Measurements from ENCODE around the gene ELOVL7.
"Not testable (repeated sequence)": the region's sequence is repeated elsewhere in the genome, so short reads cannot be mapped to it uniquely, and the experiment has no call there.

ELOVL7 gene

GRCh38 chr5:60830581-60831127 lies 13.4 kb downstream of the ELOVL7 start:
- no peak for DNase-seq (ENCODE audit: low read depth)

DNA sequence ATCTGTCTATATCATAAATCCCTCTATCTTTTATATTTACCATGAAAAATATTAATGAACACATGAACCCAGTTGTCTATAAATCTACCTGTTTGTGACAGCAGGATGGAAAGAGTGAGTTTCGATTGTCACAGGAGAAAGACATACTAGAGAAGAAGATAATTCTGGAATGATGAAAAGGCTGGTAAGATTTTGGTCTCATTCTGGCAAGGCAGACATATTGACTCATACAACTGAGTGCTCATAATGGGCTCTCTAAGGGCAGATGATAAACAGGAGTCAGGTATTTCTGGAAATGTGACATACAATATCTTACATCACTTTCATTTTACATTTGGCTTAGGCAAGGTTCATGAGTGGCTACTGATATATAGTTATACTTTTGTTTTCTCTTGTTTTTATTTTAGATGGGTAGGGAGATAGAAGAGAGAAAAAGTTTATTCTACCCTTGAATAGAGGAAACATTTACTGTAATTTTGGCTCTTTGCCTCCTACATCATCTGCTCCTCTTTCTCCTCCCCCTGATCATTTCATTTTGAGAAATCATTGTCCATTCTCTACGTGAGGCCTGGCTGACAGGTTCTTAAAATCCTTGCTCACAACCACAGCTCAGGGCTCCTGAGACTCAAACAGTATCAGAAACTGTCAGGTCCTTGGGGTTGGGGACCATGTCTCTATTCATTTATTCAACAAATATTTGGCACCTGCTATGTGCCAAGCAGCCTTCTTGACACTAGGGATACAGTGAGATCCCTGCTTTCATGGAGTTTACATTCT lies 14.4 kb downstream of the ELOVL7 start:
- DNase-seq (ENCODE audit: low read depth) = no peak

DNA sequence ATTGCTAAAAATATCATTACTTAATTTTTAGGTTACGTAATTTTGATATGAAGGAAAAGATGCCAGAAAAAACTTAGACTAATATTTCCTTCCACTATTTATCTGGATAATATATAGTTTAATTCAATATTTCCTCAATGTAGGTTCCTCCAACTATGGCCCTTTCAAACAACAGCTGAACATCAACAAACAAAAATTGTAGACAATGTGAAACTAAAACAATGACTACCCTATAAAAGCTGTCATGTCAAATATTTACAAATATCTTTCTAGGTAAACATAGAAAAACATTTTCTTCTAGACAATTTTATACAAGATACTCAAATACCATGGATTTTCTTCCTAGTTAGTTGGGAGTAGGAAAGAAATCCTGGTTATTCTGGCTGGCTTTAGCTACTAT lies 16.9 kb downstream of the ELOVL7 start:
- DNase-seq (ENCODE audit: low read depth) = no peak

- DNase-seq (ENCODE audit: low read depth) = no peak
These were observed 17.4 kb downstream of the ELOVL7 start for GRCh38 chr5:60826653-60827052.

GRCh38 chr5:60823574-60823973 lies 20.5 kb downstream of the ELOVL7 start:
- no peak for DNase-seq (ENCODE audit: low read depth)

- no peak for DNase-seq (ENCODE audit: low read depth)
These were observed 21.8 kb downstream of the ELOVL7 start for GRCh38 chr5:60822285-60822556.

DNA sequence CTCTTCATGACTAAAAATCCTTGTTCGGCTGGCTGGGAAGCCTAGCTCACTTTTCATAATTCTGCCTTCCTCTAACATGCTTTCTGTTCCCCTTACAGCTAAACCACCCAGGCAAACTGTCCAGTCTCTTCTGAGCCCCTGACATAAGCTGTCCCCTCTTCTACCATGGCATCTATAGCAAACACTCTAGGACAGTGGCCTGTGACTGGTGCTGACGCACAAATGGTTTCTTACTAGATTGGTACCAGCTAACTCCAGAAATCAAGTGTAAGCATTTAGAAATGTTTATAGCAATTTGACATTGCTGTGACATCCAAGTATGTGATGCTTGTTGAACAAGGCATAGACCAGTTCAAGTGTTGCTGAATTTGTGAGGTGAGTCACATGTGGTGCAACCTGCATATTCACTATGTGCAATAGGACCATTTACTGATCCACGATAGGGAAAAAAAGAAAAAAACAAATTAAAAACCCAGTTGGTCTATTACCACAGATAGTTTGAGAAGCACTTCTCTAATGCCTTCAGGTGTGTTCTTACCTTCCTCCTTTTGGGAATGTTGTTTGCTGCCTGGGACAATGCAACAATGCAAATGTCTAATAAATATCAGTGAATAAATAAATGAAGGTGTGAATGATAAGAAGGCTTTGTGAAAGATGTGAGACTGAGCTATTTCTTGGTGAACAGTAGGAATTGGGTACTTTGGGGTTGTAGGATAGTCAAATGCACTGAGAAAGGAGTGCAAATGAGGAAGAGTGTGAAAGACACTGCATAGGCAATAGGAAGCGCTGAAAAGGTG lies 22.4 kb downstream of the ELOVL7 start:
- DNase-seq (ENCODE audit: low read depth) = no peak

DNA sequence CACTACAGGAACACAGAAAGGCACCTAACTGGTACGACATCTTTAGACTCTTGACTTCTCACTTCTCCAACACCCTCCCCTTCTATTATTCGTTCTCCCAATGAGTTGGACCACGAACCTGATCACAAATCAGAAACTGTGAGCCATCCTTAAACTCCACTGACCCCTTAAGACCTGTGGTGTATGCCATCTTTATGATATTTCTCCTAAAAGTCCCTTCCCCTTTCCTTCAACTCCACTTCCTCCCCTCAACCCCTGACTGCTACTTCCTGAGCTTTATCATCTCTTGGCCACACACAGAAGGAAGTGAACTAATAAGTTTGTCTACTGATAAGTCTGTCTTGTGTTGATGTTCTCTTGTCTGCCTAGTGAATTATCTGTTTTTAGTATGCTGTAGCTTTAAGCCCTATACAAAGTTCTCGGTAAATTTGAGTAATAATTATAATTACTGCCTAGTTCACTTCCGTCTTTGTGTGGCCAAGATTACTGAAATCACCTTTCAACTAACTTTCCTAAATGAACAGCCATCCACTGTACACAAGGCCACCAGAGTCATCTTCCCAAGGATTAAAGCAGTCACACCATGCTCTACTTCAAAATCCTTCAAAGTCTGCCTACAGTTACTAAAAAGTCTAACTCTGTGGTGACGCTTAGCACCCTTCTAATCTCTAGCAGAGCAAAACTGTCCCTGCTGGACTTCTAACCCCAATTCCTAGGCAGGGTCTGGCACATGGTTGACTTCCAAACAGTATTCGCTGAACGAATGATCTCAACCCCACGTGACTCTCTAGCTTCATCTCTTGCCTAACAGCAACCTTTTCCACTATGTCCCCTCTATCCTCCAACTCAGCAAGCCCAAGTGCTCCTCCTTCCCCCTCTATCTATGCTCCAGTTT lies 23.2 kb downstream of the ELOVL7 start:
- no peak for DNase-seq (ENCODE audit: low read depth)

DNA sequence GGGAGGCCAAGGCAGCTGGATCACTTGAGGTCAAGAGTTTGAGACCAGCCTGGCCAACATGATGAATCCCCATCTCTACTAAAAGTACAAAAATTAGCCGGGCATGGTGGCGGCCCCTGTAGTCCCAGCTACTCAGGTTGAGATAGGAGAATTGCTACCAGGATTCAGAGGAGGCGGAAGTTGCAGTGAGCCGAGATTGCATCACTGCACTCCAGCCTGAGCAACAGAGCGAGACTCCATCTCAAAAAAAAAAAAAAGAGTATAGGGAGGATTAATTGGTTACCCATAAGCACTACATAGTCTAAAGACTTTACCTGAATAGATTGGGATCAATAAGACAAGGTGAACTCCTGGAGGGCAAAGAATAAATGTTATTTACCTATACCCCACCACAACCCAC lies 27.9 kb downstream of the ELOVL7 start:
- DNase-seq (ENCODE audit: low read depth) = not testable (repeated sequence)

DNA sequence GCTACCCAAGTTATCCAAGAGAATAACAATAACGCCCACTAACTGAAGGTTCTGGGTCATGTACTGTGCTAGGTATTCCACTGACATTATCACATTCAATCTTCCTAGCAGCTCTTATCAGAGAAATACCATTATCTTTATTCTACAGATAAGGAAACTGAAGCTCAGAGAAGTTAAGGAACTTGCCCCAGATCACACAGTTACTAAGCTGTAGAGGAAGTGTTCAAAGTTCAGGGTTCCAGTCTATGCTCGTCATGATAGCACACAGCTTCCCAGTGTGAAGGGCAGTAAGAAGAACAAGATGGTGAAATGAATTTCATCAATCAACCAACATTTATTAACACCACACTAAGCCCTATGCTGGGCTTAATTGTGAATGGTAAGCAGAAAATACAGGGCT lies 29.6 kb downstream of the ELOVL7 start:
- no peak for DNase-seq (ENCODE audit: low read depth)

DNA sequence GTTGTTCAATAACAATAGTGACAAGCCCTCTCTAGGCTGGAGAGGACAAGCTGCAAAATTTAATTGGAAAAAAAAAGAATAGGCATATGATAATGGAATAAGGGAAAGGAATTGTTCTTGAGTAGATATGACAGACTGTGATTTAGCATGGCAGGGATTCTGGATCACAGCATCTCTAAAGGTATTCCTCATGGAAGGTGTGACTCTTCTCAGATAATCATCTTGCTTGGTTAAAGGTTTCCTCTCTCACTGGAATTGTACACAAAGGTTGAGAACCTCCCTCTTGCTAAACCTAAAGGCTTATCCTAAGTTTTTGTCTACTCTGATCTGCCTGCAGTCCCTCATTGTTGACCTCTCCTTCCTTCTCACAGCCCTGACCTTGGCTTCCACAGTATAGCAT lies 31.6 kb downstream of the ELOVL7 start:
- DNase-seq (ENCODE audit: low read depth) = no peak

DNA sequence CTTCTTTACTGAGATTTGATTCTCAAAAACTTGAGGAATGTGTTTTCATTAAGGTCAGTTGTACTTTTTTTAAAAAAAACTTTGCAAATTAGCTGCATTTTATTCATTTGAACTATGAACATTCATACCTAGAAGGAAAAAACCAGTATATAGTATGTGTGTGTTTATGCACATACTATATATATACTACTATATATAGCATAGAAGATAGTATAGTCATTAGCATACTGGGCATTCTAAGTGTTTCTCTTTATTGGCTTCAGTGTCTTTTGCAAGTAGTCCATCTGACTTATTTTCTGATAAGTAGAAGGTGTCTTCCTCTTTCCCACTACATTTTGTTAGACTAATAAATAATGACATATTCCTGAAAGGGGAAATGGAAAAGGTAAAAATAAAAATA lies 33.0 kb downstream of the ELOVL7 start:
- no peak for DNase-seq (ENCODE audit: low read depth)

- no peak for DNase-seq (ENCODE audit: low read depth)
These were observed 33.5 kb downstream of the ELOVL7 start for GRCh38 chr5:60810438-60811085.

GRCh38 chr5:60809891-60810425 lies 34.1 kb downstream of the ELOVL7 start:
- no peak for DNase-seq (ENCODE audit: low read depth)

DNA sequence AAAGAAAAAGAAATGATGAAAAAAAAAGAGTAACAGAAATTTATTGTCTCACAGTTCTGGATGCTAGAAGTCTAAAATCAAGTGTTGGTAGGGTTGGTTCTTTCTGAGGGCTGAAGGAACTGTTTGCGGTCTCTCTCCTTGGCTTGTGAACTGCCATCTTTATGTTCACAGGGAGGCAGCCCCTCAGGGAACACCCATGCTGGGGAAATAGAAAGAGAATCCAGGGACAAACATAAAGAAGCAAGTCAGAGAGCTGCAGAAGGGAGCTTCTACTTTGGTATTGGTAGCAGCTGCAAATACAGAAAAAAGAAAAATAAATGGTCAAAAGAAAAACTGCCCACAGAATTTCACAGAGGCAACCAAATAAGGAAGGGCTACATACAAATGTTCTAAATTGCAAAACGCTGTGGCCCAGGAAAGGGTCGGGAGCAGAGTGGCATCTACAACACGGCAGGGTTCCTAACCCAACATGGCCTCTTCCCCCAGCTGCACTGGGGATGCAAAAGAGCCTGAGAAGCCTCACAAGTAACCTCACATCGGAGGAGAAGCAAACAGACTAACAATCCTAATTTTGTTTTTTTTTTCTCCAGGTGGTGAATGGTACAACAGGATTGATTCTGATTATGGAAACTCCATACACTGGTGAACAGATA lies 37.4 kb downstream of the ELOVL7 start:
- no peak for DNase-seq (ENCODE audit: low read depth)

GRCh38 chr5:60805463-60805862 lies 38.6 kb downstream of the ELOVL7 start:
- DNase-seq (ENCODE audit: low read depth) = no peak

DNA sequence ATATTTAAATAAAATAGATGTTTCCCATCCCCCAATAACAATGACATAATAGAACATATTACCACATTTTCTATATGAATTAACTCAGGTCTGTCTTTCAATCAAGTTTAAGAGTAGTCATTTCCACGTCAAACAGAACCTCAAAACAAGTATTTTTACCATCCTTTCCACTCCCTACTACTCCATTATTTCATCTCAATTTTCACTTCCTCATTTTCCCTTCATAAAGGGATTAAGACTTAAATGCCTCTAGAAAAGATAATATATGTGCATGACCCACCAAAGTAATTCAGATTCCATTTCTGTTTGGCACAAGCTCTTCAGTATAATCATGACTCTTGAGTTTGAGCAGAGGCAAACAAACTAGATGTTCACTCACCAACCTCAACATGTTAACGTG lies 40.4 kb downstream of the ELOVL7 start:
- DNase-seq (ENCODE audit: low read depth) = no peak

- no peak for DNase-seq (ENCODE audit: low read depth)
These were observed 41.1 kb downstream of the ELOVL7 start for GRCh38 chr5:60802986-60803385.

- DNase-seq (ENCODE audit: low read depth) = no peak
These were observed 41.8 kb downstream of the ELOVL7 start for GRCh38 chr5:60802226-60802625.

DNA sequence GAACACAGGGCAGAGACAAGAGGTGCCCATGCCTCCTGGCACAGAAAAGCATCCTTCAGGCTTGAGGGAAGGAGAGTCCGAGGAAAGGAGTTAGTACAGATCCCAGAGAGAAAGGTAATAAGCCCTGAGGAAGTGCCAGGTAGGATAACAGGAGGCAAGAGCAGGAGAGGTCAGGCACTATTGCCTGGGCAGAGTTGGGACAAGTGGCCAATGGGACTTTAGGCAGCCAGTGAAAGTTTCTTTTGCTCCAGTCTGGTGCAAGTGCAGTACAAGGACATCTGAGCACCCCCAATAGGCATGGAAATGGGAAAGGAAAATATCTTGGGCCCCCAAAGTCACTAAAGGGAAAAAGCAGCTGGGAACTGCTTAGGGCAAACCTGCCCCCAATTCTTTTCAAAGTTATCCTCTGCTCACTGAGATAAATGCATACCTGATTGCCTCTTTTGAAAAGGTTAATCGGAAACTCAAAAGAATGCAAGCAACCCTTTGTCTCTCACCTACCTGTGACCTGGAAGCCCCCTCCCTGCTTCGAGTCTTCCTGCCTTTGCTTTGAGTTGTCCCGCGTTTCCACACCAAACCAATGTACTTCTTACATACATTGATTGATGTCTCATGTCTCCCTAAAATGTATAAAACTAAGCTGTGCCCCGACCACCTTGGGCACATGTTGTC lies 46.5 kb downstream of the ELOVL7 start:
- no peak for DNase-seq (ENCODE audit: low read depth)

Data from stimulated activated CD8-positive, alpha-beta memory T cell treated with anti-CD3 and anti-CD28 coated beads, Interleukin-4, amount 100 ng/mL, for 24 hours (primary cell).